HG02642 (cell line): ENCODE data around the gene ARID5B.
"Not testable (repeated sequence)": the region's sequence is repeated elsewhere in the genome, so short reads cannot be mapped to it uniquely, and the experiment has no call there.

Experiments used
- ATAC-seq: cut with Tn5 transposase; IDR thresholded peaks from one replicate; pipeline ENCODE4 v1.9.1; 2021; ENCODE audit warnings: mild to moderate bottlenecking; ENCODE audit not compliant: unreplicated experiment, poor library complexity

The ARID5B gene

DNA sequence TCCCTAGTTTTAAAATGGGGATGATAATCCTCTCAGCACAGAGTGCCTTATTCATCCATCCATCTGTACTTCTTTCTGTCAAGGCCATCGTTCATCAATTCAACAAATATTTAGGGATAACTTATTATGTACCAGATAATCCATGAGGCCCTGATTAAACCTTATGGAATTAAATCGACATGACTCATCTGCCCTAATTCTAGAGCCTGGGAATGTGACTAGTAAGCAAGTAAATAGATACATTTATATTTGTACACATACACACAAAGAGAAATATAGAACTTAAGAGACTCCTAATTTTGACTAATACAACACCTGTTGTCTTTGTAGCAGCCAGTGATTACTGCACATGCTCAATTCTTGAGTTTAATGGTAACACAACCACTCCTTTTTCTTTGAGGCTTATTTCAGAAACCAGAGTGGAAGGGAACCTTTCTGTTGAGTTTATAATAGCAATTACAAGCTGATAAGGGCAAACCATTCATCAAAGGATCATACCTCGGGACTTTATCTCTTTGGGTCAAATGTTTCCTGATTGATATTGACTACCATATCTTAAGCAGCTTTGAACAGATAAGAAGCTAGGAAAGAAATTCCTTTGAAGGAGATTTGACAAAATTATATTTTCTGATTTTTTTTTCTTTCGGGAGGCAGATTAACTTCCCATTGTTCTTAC lies 122.7 kb downstream of the ARID5B start:
- no peak for ATAC-seq

DNA sequence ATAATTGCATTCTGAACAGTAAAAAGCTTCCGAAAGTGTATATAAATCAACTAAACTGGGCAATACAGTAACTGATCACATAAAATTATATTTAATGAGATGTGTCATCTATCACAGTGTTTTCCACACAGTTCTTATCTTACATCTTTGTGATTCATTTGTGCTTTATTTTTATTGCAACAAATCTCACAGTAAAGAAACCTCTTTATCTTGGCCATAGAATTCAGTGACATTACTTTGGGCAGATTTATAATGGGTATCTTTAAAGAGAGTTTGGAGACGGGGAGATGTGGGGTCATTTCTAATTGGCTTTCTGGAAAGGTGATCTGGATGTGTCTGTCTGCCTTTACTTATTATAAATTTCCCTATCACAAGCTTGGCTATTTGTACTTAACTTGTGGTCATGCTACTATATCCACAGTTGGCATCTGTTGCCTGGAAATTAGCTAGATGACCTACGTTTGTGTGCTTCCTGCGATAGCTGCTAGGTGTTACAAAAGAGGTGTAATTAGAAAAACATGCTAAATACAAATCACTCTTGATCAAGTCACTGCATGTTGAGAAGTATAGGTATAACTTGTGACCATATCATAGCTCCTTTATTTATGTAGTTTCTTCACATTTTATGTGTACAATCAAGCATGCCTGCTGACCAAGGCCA lies 123.8 kb downstream of the ARID5B start:
- ATAC-seq, result no peak

DNA sequence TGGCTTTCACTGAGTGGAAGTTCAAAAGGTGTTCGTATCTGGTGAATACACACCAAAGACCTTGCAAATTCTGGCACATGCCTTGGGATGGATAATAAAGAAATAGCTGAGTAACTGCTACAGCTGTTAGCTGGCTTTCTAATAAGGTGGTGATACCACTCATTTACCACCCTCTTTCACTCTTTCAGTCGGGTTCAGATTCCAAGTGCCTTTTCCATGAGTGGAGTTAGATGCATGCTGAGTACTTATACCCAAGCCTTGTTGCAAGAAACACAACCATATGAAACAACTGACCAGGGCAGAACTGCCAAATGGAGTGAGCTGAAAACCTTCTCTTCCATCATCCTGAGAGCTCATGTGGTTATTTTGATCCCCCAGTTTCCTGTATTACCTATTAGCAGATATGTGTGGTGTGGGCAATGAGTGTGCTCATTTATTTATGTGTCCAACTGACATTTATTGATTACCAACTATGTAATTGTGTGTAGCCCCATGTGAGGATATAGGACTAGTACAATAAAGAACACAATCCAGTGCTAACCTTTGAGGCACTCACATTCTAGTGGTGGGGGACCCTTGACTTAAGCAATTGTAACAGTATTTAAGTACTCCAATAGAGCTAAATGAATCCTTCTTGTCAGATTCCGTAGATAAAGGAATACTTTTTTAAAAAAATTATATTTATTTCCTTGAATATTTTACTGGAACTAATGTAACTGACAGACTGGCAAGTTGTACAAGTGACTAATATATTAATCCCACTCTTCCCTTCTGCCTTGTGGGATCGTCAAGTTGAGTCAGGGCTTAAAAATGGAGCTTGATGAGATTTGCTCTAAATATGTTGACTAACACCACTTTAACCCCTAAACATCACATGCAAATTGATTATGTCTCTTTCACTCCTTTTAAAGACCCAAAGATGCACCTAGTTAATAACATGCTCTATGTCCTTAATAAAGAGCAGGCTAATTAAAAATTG lies 124.7 kb downstream of the ARID5B start:
- ATAC-seq, result no peak

DNA sequence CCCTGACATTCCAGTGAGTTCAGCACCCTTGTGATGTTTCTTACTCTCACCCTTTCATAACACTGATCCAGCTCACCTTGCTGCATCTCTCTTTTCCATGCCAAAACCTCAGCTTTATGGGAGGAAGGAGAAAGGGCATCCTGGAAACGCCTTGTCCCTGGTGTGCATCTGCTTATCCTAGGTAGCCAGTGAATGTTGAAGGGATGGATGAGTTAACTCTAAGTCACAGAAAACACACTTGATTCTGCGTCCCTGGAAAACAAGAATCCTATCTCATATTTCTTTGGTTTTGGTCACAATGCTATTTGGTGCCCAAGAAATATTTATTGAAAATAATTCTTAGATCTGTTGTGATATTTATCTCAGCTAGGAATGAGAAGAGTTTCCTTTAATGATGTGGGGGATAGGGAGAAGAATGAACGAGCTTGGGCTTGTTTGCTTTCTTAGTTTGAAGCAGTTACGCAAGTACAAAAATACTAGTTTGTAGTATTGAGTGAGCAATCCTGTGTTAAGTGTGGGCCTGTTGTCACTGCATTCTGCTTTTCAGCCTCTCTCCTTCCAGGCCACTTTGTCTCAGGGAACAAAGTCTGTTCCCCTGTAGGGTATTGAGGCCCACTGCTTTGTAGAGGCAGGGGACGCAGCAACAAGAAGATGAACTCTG lies 126.5 kb downstream of the ARID5B start:
- ATAC-seq, result no peak

DNA sequence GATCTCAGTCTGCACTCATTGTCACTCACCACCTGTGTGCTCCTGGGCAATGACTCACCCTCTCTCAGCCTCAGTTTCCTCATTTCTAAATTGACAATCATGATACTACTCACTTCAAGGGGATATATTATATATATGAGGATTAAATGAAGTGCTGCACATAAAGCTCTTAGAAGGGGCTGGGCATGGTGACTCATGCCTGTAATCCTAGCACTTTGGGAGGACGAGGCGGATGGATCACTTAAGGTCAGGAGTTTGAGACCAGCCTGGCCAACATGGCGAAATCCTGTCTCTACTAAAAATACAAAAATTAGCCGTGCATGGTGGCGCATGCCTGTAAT lies 127.0 kb downstream of the ARID5B start:
- ATAC-seq, result not testable (repeated sequence)

DNA sequence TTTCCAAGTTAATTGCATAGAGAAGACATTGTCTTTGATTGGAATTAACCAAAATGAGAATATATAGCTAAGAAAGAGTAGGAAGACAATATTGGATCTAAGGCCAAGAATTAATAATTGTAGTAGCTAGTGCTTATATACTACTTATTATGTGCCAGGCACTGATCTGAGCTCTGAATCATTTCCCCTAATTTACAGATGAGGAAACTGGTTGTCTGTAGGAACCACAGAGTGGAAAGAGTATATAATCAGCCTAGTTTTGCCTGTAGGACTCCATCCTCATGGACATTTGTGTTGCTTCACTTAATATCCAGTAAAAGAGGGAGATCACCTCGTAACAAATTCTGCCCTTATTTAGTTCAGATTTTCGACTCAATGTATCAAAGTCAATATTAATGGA lies 127.9 kb downstream of the ARID5B start:
- no peak for ATAC-seq

DNA sequence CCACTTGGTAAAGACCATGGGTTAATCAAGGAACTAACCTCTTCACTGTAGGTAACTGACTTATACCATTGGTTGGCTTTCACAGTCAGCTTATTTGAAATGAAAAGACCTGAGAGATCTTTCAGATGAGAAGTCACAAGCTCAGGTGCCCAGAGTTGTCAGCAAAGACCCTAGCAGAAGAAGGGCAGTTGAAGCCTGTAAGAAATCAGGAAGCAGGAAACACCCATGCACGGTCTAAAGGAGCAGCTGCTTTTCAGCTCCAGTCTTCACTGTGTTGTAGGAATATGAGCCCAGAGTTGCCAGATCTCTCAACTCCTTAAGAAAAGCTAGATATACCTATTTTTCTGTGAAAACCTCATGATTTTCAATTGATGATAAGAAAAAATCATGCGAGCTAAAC lies 130.0 kb downstream of the ARID5B start:
- ATAC-seq, result no peak

DNA sequence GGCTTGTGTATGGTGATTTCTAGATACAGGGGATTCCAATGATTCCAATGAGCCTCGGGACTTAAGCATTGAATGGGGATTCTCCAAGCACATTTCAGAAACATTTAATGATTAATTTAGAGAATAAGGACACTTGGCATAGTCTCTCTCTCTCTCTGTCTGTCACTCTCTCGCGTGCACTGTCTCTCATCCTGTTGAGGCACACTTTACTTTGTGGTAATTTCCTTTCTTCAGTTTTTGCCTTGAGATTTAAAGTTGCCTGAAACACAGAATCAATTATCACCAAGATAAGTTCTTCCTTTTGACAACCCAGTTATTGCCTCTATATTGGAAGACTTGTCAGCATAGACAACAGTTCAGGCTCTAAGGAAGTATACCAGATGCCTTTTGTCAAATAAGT lies 131.6 kb downstream of the ARID5B start:
- ATAC-seq, result no peak

DNA sequence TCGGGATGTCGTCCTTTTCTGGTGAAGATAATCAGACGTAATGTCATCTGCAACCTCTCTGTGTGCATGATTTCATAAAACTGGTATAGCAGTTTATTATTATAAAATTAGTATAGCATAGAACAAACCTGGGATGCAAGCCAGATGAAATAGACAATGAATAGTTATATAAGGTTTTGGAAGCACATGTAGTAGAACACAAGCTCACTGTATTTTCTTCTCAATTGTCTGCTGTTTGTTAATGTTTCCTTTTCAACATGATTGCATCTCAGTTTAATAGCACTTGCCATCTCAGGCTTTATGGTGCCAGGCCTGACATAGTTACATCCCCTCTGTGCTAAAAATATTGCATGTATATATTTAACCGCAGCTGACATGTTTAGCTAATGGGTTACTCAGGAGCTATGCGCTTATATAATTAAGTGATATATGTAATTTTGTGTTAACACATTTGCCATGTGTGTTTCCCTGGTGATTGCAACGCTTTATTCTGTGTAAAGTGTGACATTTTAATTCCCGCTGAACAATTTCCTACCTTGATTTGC lies 132.7 kb downstream of the ARID5B start:
- no peak for ATAC-seq

DNA sequence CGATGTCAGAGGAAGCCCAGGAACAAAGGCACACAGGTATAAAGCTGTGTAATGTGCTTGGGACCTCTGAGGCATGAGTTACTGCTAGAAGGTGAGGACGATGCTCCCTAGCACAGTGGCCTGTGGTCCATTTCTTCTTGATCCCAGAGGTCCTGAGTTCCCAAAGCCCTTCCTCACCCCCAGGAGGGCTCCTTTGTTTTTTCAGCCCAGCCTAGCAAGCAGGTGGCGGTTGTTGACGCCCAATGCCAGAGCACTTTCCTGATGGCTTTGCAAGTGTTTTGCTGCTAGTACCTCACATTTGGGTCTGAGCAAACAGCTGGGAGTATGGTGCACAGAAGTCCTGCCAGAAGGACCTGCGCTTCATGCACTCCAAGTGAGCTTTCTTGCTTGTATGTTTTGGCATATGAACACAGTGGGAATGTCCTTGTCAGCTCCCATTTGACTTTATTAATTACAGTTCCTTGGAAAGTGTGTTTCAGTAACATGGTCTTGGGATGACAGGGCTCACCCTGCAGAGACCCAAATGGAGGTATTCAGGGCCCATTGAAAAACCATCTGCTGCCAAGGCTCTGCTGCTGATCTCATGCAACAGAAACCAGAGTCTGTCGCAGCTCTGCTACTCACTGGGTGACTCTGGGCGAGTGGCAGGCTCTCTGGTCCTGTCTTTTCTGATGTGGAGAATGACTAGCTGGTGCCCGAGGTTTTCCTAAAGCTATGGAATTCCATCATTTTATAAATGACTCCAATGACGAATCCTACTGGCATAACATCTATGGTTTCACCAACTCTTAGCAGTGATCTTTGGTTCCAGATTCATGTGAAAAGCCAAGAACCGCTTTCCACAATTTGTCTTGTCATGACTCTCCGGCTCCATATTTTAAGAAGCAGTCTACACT lies 134.9 kb downstream of the ARID5B start:
- ATAC-seq, result no peak

DNA sequence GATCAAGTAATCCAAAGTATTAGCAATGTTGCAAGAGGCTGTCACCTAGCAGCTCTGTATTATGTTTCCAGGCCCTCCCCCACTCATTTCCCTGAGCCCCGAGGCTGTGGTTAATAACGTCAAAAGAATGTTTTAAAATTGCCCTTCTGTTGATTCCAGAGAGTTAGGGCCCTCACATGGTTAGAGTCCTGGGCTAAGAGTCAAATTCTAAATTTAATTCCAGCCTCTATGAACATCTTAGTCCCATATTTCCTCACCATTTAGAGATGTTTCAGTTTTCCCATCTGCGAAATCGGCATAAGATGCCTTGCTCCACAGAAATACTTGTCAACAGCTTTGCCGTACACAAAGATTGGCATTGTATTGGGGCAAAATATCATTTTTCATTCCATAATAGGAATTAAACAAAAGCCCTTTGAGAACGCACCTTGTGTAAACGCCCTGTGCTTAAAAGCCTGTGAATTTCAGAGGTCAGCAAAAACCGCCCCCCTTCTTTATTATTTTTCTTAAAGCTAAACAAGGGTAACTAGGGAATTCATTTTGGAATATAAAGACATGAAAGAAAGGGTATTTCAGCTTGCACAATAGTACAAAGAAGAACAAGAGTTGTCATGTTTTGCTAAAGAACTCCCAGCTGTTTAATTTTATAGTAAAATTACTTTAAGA lies 135.8 kb downstream of the ARID5B start:
- no peak for ATAC-seq

DNA sequence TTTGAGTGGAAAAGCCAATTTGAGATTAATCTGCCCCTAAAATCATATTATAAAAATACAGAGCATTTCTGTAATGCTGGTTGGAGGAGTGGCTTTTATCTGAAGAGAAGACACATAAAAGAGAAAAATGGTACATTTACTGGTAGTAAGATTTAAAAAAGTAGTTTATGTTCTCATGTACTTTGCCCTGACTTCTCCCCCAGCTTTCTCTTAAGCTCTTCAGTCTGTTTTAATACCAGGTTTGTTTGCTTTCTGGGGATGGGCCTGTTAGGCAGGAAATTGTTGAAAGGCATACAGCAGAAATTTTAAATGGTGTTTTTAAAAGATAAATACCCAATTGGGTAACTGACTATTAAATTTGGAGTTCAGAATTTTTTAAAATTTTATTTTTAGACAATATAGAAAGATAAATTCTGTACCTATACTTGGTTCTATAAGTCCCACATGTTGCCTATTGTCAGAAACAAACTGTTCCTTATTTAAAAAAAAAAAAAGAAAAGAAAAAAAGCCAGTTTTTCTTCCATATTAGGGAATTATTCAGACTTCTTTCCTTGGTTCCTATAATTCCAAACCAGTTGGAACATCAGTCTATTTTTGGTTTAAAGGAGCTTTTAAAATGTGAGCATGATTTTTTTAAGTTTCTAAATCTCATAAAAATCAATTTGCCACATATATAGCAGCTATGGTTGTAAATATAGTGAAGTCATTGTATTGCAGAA lies 136.6 kb downstream of the ARID5B start:
- ATAC-seq, result no peak

DNA sequence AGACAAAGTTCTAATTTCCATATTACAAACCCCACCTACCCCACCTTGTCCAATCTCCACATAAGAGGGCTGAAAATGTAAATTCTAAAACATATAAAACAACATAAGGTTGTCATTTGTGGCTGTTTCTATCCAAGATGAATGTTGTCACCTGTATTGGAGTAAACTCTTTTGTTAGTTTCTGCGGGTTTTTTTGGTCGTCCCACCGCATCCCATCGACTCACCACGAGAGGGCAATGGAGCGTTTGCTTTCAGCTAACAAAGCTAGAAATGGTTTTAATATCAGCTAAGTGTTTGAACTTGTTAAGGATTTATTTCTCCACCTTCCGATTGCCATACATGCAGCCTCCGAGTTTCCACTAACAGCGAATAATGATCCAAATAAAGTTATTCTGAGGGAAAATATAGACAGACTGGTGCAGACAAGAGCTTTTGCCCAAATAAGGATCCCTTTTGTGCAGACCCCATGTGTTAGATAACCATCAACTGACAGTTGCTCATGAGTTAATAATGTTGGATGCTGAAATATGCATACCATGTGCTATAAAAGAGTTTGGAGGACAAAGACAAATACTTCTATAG lies 137.2 kb downstream of the ARID5B start:
- ATAC-seq, result peak; percentile 59

DNA sequence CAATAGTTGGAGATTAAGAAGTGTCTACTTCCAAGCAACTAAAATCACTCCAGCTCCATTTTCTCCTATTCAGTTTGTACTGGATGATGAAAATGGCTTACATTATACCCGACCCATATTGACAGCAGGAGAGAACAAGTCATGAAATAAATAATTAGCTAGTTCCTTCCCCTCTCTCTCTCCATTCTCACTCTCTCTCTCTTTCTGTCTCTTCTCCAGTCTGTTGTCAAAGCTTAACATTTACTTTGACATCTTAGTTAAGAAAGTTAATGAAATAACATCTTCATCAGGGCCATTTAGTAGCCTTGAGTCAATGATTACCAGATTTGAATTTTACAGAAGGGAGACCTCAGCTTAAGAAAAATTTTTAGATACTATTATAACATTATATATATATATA lies 138.5 kb downstream of the ARID5B start:
- ATAC-seq, result no peak

DNA sequence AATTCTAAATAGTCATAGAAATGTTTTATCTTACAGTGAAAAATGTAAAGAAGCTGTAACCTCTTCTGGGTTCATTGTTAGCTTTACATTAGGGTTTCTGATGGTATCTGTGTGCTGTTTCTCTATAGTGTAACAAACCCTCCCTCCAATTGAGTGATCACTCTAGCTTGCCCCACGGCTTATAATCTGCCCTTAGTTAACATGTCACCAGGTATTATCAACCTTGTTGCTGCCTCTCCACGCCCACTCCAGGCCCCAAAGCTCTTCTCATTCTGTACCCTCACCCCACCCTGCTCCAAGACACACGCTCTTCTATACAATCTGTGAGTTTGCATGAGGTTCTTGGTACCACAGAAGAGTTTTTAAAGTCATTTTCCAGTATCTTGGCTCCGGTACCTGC lies 139.4 kb downstream of the ARID5B start:
- no peak for ATAC-seq

DNA sequence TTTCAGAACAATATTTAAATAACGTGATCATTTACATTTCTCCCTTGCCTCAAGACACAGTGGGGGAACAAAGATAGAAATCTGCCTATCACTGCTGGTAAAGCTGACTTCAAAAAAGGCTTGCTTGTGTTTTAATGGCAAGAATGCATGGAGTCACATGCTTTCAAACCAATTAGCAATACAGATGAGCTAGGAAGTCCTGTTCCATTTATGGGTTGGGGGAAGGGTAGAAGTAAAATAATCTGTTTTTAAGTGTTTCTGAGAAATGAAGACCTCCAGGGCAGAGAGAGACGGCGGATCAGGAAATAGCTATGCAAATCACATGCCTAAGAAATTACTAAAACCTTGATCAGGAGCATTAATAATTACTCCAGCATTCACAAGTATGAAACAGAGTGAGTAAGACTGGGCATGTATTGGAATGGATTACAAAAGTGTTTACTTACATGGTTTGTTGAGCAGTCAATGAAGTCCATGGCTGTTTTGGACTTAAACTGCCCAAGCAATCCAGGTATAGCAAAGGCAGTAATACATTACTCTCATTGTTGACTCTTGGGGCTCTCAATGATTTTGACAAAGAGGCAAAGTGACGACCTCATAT lies 142.0 kb downstream of the ARID5B start:
- no peak for ATAC-seq

DNA sequence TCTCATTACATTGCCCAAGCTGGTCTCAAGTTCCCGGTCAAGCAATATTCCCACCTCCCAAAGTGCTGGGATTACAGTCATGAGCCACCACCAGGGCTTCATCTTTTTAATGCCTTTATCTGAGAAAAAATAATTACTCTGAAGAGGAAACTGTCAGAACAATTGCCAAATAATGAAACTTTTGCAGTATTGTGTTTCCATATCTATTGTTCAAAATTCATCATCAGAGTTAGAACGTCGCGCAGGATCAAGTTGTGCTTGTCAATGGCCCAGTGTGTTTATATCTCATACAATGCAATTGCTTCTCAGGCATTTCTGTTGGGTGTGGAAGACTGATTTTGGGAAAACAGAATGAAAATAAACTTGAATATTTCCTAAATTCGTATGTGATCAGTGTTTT lies 143.1 kb downstream of the ARID5B start:
- ATAC-seq, result no peak
